GM19238 (cell line): Measurements from ENCODE around the gene CLNK.
A peak's percentile ranks its signal among the peaks of the same experiment; 100 is the strongest.

Source experiments
- DNase-seq: peaks from one replicate; pipeline ENCODE4 v3.0.0; 2011; ENCODE audit warnings: low spot score; ENCODE audit not compliant: insufficient read length

The CLNK gene

GRCh38 chr4:10458177-10458576 lies 226.4 kb downstream of the CLNK start:
- DNase-seq = no peak

- DNase-seq = peak; percentile 82
These were observed 227.2 kb downstream of the CLNK start, which contains the start of gene ZNF518B for GRCh38 chr4:10457255-10457801. Gene ZNF518B (minus strand): TSS chr4:10457426. CDS start chr4:10446328, 11,098 bp downstream.

GRCh38 chr4:10456595-10457254 lies 227.8 kb downstream of the CLNK start:
- DNase-seq = peak; percentile 47

GRCh38 chr4:10456260-10456594 lies 228.3 kb downstream of the CLNK start:
- DNase-seq = no peak

GRCh38 chr4:10455133-10455532 lies 229.4 kb downstream of the CLNK start:
- no peak for DNase-seq

DNA sequence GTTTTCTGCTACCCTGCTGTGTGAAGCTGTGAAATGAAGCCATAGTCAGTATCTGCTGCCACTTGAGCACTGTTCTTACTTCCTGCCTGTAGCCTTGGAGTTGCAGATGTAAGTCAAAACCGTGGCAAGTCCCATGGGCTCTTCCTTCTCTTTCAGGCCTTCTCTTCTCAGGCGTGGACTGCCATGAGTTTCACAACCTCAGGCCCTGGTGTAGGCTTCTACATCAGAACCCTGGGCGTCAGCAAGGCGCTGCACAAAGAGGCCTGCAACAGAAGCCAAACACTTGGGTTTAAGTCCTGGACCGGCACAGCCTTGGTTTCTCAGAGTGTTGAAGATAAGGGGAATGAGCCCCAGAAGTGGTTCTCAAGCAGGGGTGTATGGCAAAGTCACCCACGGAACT lies 229.8 kb downstream of the CLNK start:
- no peak for DNase-seq

GRCh38 chr4:10454121-10454520 lies 230.4 kb downstream of the CLNK start:
- DNase-seq = no peak

DNA sequence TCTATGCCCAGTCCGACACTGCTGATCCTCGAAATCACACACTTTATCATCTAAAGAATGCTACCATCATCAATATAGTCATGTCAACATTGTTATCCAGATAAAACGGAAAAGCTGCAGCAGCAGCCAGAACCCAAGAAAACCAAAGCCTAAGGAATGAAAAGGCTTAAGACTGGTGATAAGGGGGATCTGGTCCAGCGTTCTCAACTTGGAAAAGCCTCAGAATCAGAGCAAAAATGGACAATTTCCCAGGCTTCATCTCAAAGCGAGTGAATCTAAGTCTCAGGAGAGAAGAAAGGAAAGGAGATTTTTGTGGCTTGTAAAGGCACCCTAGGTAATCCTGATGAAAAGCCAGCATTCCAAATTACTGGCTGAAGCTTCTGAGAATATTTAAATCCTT lies 235.6 kb downstream of the CLNK start:
- DNase-seq = no peak

DNA sequence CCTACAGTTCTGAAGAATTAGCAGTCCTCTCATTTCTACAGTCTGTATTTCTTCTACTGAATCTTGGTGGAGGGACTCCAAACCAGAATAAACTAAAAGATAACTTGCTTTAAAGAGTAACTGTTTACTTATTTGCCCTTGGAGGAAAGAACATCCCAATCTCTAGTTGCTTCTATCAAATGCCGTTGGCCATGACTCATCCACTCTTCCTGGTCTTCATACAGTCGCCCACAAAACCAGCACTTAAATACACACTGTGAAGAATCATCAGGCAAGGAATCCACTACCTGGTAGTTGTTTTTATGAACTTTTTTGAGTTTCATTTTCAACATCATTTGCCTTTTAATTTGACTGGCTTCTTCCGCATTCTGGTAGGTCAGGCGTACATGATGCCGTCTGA lies 241.6 kb downstream of the CLNK start:
- DNase-seq = no peak

GRCh38 chr4:10441512-10441911 lies 243.1 kb downstream of the CLNK start:
- DNase-seq = no peak

- no peak for DNase-seq
These were observed 245.6 kb downstream of the CLNK start for GRCh38 chr4:10438924-10439323.

DNA sequence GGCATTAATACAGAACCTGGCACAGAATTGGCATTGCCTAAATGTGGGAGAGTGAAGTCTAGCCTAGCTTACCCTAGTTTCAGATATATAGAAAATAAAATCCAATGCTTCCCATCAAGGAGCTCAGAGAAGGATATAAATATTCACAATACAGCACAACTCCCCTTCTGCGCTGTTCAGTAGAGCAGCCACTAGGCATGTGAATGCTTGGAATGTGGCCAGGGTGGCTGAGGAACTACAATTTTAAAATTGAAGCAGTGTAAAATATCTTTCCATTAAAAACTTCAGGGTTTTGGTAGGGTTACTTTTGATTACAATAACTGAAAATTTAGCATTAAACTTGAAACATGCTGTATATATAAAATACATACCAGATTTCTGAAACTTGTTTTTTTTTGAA lies 246.8 kb downstream of the CLNK start:
- no peak for DNase-seq
